Endothelial cell of umbilical vein (primary cell): ENCODE data around the gene DUS1L. TPM values are rescaled to one million over a fixed set of nuclear protein-coding genes. Genes with fewer than 3 reads are reported as not detected.

Experiments used
- BruUV-seq: library from RNA; stranded (reverse); fragments of 400-500 nt; replicated peaks from 2 replicates; lab custom pipeline; 2021; lab: Mats Ljungman, UMichigan
- CTCF ChIA-PET: fragments of 300-600, 350-600 bp; sonication (Branson Sonifier 250); formaldehyde crosslinking; loops from one replicate; lab custom pipeline; 2021; ENCODE audit warnings: antibody characterized with exemption, inconsistent platforms; lab: Charles Lee
- POLR2A ChIA-PET: fragments of 300-600, 350-600 bp; sonication (Branson Sonifier 250); formaldehyde crosslinking; loops from one replicate; lab custom pipeline; 2021; ENCODE audit warnings: antibody characterized with exemption, inconsistent platforms; lab: Charles Lee
- DNase-seq: peaks from one replicate; pipeline ENCODE4 v3.0.0-alpha.2; 2011; ENCODE audit warnings: low read depth, low spot score
- FAIRE-seq: peaks from 2 replicates; lab custom pipeline; 2011; peaks lifted over from hg19 to GRCh38; lab: Jason Lieb, UNC
- H2AFZ ChIP-seq: 2 replicates; pipeline ENCODE4 v1.6.0; 2012; ENCODE audit warnings: low read depth, low read length, control low read depth, inconsistent platforms
- H3K27ac ChIP-seq: 2 replicates; pipeline ENCODE4 v1.5.1; 2011; ENCODE audit warnings: low read depth, mild to moderate bottlenecking, control low read depth, low read length, moderate library complexity; ENCODE audit not compliant: insufficient read depth
- H3K27me3 ChIP-seq, 2 experiments: 2 replicates each; pipeline versions ENCODE4 v1.6.0 to v1.6.1; 2011; ENCODE audit warnings: low read length in 2 of 2, mixed read lengths in 1 of 2; ENCODE audit not compliant: control insufficient read depth in 2 of 2, insufficient read depth in 2 of 2
- H3K36me3 ChIP-seq, 2 experiments: 2 replicates in 1 of 2; 3 replicates in 1 of 2; pipeline ENCODE4 v1.5.1; 2011; ENCODE audit warnings: low read length in 2 of 2, mild to moderate bottlenecking in 1 of 2, moderate library complexity in 1 of 2; ENCODE audit not compliant: control insufficient read depth in 2 of 2, insufficient read depth in 2 of 2; ENCODE audit errors: extremely low read depth in 1 of 2
- H3K4me1 ChIP-seq: 3 replicates; pipeline ENCODE4 v1.5.1; 2011; ENCODE audit warnings: mild to moderate bottlenecking, low read length; ENCODE audit not compliant: control insufficient read depth, insufficient read depth; ENCODE audit errors: extremely low read depth
- H3K4me2 ChIP-seq: 2 replicates; pipeline ENCODE4 v1.6.1; 2011; ENCODE audit warnings: low read length, control low read depth, mixed read lengths; ENCODE audit not compliant: insufficient read depth
- H3K4me3 ChIP-seq, 3 experiments: fragments of 200-600 bp in 1 of 3; sonication (generic), shearing (Covaris generic) in 1 of 3; replicated peaks in 1 of 3; 2 replicates each; pipeline ENCODE4 v1.5.1; 2011 to 2016; ENCODE audit warnings: control low read depth in 3 of 3, low read length in 3 of 3, mild to moderate bottlenecking in 2 of 3, inconsistent platforms in 1 of 3, low read depth in 1 of 3, moderate library complexity in 1 of 3; ENCODE audit not compliant: insufficient read depth in 1 of 3
- H3K79me2 ChIP-seq: 2 replicates; pipeline ENCODE4 v1.6.0; 2012; ENCODE audit warnings: low read length, inconsistent platforms; ENCODE audit not compliant: control insufficient read depth, insufficient read depth
- H3K9ac ChIP-seq: replicated peaks from 2 replicates; pipeline ENCODE3; 2011; ENCODE audit warnings: low read length, control low read depth; ENCODE audit not compliant: insufficient read depth; ENCODE audit errors: extremely low read depth
- H3K9me1 ChIP-seq: replicated peaks from 3 replicates; pipeline ENCODE4 v1.6.0; 2011; ENCODE audit warnings: mild to moderate bottlenecking, low read length; ENCODE audit not compliant: control insufficient read depth, insufficient read depth; ENCODE audit errors: extremely low read depth
- H3K9me3 ChIP-seq: replicated peaks from 2 replicates; pipeline ENCODE4 v1.5.1; 2012; ENCODE audit warnings: low read length, inconsistent platforms; ENCODE audit not compliant: control insufficient read depth, insufficient read depth
- H4K20me1 ChIP-seq: replicated peaks from 2 replicates; pipeline ENCODE3; 2011; ENCODE audit warnings: mild to moderate bottlenecking, low read length; ENCODE audit not compliant: control insufficient read depth, insufficient read depth; ENCODE audit errors: extremely low read depth
- FOS ChIP-seq: IDR thresholded peaks from 2 replicates; pipeline ENCODE4 v1.6.1; 2011; ENCODE audit warnings: mild to moderate bottlenecking, low read length, moderate library complexity, borderline replicate concordance; ENCODE audit not compliant: insufficient read depth
- GATA2 ChIP-seq: IDR thresholded peaks from 2 replicates; pipeline ENCODE4 v1.7.0; 2011; ENCODE audit warnings: low read depth, mild to moderate bottlenecking, moderate library complexity, mixed read lengths, low read length; ENCODE audit not compliant: insufficient read length, insufficient read depth
- MAX ChIP-seq: IDR thresholded peaks from 2 replicates; pipeline ENCODE4 v1.6.1; 2011; ENCODE audit not compliant: insufficient read depth, insufficient read length
- MYC ChIP-seq: IDR thresholded peaks from one replicate; pipeline ENCODE4 v1.6.1; 2011; ENCODE audit warnings: mild to moderate bottlenecking, low read depth, low read length
- POLR2AphosphoS5 ChIP-seq: IDR thresholded peaks from 2 replicates; pipeline ENCODE4 v1.6.1; 2012; ENCODE audit warnings: low read depth, mild to moderate bottlenecking, control low read depth, low read length, moderate library complexity; ENCODE audit not compliant: insufficient read depth
- dilution Hi-C: fragments of 300-500 bp; cut with MboI; formaldehyde crosslinking; loops from one replicate; pipeline ENCODE4 v1.15.0; 2019; ENCODE audit warnings: low sequenced_read_pairs; ENCODE audit not compliant: extremely low pct_ligation_motif_present
- intact Hi-C: fragments of 100-400 bp; cut with micrococcal nuclease; formaldehyde crosslinking; loops from one replicate; pipeline ENCODE4 v1.10.0; 2022
- polyA plus RNA-seq, 4 experiments: library from polyadenylated mRNA; depleted of rRNA in 3 of 4; stranded (reverse) in 3 of 4; unstranded in 1 of 4; fragments of >200 nt; gene quantifications; 2 replicates each; pipeline versions ENCODE4 v1.2.1 to v1.2.3, GENCODE V29; 2011 to 2012; ENCODE audit warnings: missing spikeins in 1 of 4
- total RNA-seq: library from RNA; stranded (reverse); gene quantifications from 2 replicates; pipeline ENCODE4 v1.2.3, GENCODE V29; 2021
- TF ChIP-seq, protein P1 (sequence below), 2 donors: IDR thresholded peaks; 1 replicate in 1 of 2; 2 replicates in 1 of 2; pipeline ENCODE4 v1.5.1; 2011; ENCODE audit warnings: low read length in 2 of 2, mild to moderate bottlenecking in 2 of 2, moderate library complexity in 2 of 2, control low read depth in 1 of 2, inconsistent platforms in 1 of 2, low read depth in 1 of 2; ENCODE audit not compliant: insufficient read depth in 1 of 2; ENCODE audit errors: extremely low read depth in 1 of 2

The DUS1L gene
- total and polyA plus RNA-seq, 2 donors (not counting 3 experiments of a cell fraction or from before 2014, with no cell fraction given), result 60.1 to 92.9 TPM

DNA sequence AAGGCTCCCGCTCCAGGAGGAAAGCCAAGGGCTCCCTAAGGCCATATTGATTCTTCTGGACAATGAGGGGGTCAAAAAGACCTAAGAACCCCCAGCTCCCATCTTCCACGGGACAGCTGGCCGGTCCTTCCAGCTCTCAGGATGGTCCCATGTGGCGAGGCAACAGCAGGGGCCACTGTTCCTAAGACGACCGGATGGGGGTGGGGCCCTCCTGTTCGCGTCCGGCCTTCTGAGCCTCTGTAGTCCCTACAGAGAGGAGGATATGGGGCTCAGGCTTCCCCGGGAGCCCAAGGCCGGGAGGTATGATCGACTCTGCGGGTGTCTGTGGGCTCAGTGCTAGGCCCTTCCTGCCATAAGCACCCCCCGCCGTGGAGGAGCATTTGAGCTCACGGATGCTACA lies 22.1 kb downstream of the DUS1L start:
- no peak for FAIRE-seq

More for the DNA sequence above, 22.1 kb downstream of the DUS1L start:
- no peaks in the 10 kb centered on the region for H3K9me1 ChIP-seq
- H3K4me1 ChIP-seq, result no peaks in the 10 kb centered on the region
- H3K9ac ChIP-seq, result no peak overlapping the region
- no peaks in the 10 kb centered on the region for H3K27me3 ChIP-seq
- intact Hi-C loops (no loop called here), dilution Hi-C loops (no loop called here)
- no peak for DNase-seq
- BruUV-seq, result no TSS peak
- ChIA-PET POLR2A (no interaction called here), CTCF (interaction anchor here (1.3 kb wide), 1 partner anchor 13 kb away, joined by 6 read pairs; the partner anchor contains the start of gene RAC3)
- no peak overlapping the region for H3K4me3 ChIP-seq
- TF ChIP-seq FOS (no peak), MYC (no peak), MAX (no peak), POLR2AphosphoS5 (no peak), GATA2 (no peak)
- TF ChIP-seq, protein P1, sequence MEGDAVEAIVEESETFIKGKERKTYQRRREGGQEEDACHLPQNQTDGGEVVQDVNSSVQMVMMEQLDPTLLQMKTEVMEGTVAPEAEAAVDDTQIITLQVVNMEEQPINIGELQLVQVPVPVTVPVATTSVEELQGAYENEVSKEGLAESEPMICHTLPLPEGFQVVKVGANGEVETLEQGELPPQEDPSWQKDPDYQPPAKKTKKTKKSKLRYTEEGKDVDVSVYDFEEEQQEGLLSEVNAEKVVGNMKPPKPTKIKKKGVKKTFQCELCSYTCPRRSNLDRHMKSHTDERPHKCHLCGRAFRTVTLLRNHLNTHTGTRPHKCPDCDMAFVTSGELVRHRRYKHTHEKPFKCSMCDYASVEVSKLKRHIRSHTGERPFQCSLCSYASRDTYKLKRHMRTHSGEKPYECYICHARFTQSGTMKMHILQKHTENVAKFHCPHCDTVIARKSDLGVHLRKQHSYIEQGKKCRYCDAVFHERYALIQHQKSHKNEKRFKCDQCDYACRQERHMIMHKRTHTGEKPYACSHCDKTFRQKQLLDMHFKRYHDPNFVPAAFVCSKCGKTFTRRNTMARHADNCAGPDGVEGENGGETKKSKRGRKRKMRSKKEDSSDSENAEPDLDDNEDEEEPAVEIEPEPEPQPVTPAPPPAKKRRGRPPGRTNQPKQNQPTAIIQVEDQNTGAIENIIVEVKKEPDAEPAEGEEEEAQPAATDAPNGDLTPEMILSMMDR (IDR thresholded peaks at IDR 0.05; ENCODE audit: extremely low read depth in 1 of 2, insufficient read depth in 1 of 2, low read depth in 1 of 2, low read length in 2 of 2), result no peak
- H3K36me3 ChIP-seq, result peaks cover 0 to 7% of the 10 kb centered on the region in 2 experiments
- H3K27ac ChIP-seq, result no peak overlapping the region
- H2AFZ ChIP-seq, result no peak overlapping the region
- no peak overlapping the region for H3K4me2 ChIP-seq
- no peaks in the 10 kb centered on the region for H3K9me3 ChIP-seq
- H4K20me1 ChIP-seq, result no peaks in the 10 kb centered on the region
- H3K79me2 ChIP-seq, result no peaks in the 10 kb centered on the region
